Omental fat pad (tissue), 4 donors: ENCODE results near the gene CXCL10. TPM values are rescaled to one million over a fixed set of nuclear protein-coding genes. Genes with fewer than 3 reads are reported as not detected.

Experiments
- ATAC-seq: fragments of 150-250 bp; one replicate; pipeline ENCODE4 v1.9.1; 2016; ENCODE audit warnings: mild to moderate bottlenecking, moderate library complexity; ENCODE audit not compliant: low FRiP score
- DNase-seq: peaks from one replicate; pipeline ENCODE4 v3.0.0-alpha.2; 2019; ENCODE audit warnings: low spot score
- total RNA-seq, 4 donors: library from RNA; depleted of rRNA; stranded (reverse); fragments of >200 nt; gene quantifications; one replicate each; pipeline ENCODE4 v1.1.0, GENCODE V29; 2016
- TF ChIP-seq, protein P1 (sequence below), 3 donors: fragments of 450-650 bp; IDR thresholded peaks; one replicate each; pipeline ENCODE4 v1.5.1; 2016 to 2017; ENCODE audit warnings: antibody characterized with exemption in 3 of 3, mild to moderate bottlenecking in 3 of 3, moderate library complexity in 2 of 3

The CXCL10 gene
- 1 to 10 TPM in 2 of 4 donors, under 1 TPM in 1, not detected in 1; 0.46 to 3.5 (median 1.7) TPM for total RNA-seq

DNA sequence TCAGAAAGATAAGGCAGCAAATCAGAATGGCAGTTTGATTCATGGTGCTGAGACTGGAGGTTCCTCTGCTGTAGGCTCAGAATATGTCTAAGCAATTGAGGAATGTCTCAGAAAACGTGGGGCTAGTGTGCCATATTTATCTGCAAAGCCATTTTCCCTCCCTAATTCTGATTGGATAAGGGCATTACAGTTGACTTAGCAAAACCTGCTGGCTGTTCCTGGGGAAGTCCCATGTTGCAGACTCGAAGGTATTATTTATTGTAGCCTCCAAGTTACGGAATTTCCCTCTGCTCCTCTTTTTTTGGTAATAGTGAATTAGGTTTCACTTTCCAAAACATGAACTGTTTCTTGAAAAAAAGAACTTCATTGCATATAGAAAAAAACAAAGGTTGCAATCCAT lies at the start of gene CXCL10:
TSS of gene CXCL10 (minus strand) at position 109 of the 400 bp plus-strand sequence. CDS start at position 43, 66 bp downstream.
- TF ChIP-seq, protein P1, sequence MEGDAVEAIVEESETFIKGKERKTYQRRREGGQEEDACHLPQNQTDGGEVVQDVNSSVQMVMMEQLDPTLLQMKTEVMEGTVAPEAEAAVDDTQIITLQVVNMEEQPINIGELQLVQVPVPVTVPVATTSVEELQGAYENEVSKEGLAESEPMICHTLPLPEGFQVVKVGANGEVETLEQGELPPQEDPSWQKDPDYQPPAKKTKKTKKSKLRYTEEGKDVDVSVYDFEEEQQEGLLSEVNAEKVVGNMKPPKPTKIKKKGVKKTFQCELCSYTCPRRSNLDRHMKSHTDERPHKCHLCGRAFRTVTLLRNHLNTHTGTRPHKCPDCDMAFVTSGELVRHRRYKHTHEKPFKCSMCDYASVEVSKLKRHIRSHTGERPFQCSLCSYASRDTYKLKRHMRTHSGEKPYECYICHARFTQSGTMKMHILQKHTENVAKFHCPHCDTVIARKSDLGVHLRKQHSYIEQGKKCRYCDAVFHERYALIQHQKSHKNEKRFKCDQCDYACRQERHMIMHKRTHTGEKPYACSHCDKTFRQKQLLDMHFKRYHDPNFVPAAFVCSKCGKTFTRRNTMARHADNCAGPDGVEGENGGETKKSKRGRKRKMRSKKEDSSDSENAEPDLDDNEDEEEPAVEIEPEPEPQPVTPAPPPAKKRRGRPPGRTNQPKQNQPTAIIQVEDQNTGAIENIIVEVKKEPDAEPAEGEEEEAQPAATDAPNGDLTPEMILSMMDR (IDR thresholded peaks at IDR 0.05): no peak
- DNase-seq (no peak), ATAC-seq (peak; percentile 76)

DNA sequence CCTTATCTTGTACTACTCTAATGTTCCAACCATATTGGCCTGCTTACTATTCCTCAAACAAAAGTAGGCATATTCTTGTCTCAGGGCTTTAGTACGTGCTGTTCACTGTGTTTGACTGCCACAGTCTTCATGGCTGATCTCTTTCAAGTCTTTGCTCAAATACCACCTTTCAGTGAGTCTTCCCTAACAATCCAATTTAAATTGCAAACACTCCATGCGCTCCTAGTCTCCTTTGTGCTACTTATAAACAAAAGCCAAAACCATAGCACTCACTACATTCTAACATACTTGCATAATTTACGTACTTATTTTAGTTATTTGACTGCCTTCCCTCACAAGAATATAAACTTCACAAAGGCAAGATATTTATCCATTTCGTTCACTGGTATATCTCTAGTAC lies 49.5 kb upstream of the CXCL10 start:
- DNase-seq (no peak), ATAC-seq (no peak)
- TF ChIP-seq, protein P1 (IDR thresholded peaks at IDR 0.05): no peak

DNA sequence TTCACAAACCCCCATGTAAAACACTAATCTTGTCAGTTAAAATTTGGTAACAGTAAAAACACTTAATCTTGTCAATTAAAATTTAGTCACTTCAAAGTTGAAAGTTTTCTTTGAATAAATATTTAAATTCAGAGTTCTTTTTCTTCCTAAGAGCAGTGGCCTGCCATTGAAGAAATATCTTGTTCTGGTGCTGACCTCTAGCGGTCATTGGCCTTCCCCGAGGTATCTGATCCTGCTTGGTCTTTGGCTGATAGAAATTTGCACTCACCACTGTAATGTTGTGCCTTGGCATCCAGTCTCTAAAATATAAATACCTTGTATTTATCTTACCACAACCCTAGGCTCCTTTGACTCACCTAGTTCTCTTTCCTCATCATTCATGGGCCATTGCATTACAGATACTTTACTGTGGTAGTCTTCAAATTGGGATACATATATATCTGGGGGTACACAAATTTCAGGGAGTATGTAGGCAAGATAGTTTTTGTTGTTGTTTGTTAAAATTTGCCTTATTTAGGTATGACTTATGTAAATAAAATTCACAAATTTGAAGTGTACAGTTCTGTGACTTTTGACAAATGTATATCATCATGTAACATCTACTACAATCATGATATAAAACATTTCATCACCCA lies 44.5 kb upstream of the CXCL10 start:
- ATAC-seq: no peak
- peak; percentile 57 for DNase-seq
- TF ChIP-seq, protein P1 (IDR thresholded peaks at IDR 0.05): peak in 1 of 3 donors; percentile 28

DNA sequence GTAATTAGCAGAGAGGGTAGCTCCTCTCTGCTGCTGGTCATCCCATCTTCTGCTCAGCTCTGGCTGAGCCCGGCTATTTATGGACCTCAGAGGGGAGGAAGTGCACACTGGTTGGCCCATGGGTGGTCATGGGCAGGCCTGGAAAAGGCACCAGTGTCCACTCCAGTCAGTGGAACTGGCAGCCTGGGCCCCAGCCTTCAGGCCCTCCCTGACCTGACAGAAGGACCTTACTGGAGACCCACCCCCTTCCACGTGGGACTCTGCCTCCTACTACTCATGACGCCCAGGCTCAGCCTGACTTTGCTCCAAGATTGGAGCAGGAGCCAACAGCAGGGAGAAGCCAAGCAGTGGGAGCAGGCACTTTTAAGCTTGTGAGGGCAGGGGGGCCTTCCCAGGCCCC lies 43.2 kb upstream of the CXCL10 start:
- DNase-seq: no peak

DNA sequence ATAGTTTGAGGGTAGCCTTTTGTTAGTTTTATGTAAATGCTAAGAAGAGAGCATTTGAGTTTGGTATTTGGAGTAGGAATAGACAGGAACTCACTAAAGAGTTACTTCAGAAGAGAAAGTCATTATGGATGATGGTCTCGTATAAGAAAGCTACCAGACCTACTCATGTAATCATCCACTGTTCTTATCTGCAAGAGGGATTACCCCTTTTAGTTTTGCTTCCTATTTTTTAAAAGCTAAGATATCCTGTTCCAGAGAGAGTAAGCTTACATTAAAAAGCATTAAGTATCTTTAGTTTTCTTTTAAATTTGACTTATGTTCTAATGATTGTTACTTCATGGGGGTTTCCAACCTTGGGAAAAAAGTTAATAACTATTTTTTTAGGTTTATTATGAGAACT lies 38.7 kb upstream of the CXCL10 start:
- DNase-seq (no peak), ATAC-seq (no peak)
- TF ChIP-seq, protein P1 (IDR thresholded peaks at IDR 0.05): no peak

More for the DNA sequence above, 43.2 kb upstream of the CXCL10 start:
- peak; percentile 28 for ATAC-seq
- TF ChIP-seq, protein P1 (IDR thresholded peaks at IDR 0.05): no peak

DNA sequence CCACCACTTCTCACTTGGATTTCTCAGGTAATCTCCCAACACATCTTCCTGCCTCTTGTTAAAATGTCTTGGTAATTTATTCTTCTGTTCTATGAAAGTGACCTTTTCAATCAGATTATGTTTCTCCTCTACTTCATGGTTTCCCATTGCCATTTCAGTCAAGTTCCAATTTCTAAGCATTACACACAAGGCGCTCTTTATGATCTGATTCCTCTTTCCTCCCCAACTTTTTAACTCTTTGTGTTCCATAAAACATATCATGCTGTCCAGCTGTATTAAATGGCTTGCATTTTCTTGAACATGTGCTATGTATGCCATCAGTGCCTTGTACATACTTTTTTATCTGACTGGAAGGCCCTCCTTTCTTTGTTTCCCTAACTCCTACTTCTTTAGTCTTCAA lies 38.1 kb upstream of the CXCL10 start:
- ATAC-seq (no peak), DNase-seq (no peak)
- TF ChIP-seq, protein P1 (IDR thresholded peaks at IDR 0.05): no peak

DNA sequence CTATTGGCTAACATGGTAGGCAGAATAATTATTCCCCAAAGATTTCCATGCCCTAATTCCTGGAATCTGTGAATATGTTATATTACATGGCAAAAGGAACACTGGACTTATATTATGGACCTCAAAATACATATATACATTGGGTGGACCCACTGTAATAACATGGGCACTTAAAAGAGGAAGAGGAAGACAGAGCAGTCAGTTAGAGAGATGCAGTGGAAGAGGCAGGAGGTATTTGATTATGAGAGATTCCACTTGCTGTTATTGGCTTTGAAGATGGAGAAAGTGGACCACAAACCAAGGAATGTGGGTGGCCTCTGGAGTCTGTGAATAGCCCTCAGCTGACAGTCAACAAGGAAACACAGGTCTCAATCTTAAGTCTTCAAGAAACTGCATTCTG lies 37.2 kb upstream of the CXCL10 start:
- TF ChIP-seq, protein P1 (IDR thresholded peaks at IDR 0.05): no peak
- ATAC-seq (no peak), DNase-seq (no peak)
